Effector CD4-positive, alpha-beta T cell (primary cell): ENCODE data around the gene CAPN8.
A peak's percentile ranks its signal among the peaks of the same experiment; 100 is the strongest.
"Not testable (repeated sequence)": the region's sequence is repeated elsewhere in the genome, so short reads cannot be mapped to it uniquely, and the experiment has no call there.

Source experiments
- DNase-seq: peaks from one replicate; pipeline ENCODE4 v3.0.0-alpha.2; 2020

Gene CAPN8

GRCh38 chr1:223521150-223521549, 144.4 kb downstream of the CAPN8 start:
- DNase-seq, result no peak

- no peak for DNase-seq
Measured at GRCh38 chr1:223520200-223520599, 145.3 kb downstream of the CAPN8 start.

GRCh38 chr1:223519116-223519515, 146.4 kb downstream of the CAPN8 start:
- DNase-seq, result no peak

GRCh38 chr1:223518553-223518952, 146.9 kb downstream of the CAPN8 start:
- not testable (repeated sequence) for DNase-seq

GRCh38 chr1:223515926-223516325, 149.6 kb downstream of the CAPN8 start:
- DNase-seq, result no peak

GRCh38 chr1:223515421-223515820, 150.1 kb downstream of the CAPN8 start:
- peak; percentile 3 for DNase-seq

GRCh38 chr1:223514644-223515043, 150.9 kb downstream of the CAPN8 start:
- DNase-seq, result no peak

GRCh38 chr1:223513309-223513708, 152.2 kb downstream of the CAPN8 start:
- DNase-seq, result no peak

GRCh38 chr1:223512057-223512456, 153.4 kb downstream of the CAPN8 start:
- no peak for DNase-seq

GRCh38 chr1:223508796-223509195, 156.7 kb downstream of the CAPN8 start:
- DNase-seq, result no peak

GRCh38 chr1:223504741-223505140, 160.8 kb downstream of the CAPN8 start:
- DNase-seq, result no peak

GRCh38 chr1:223503348-223503747, 162.2 kb downstream of the CAPN8 start:
- no peak for DNase-seq

- no peak for DNase-seq
Measured at GRCh38 chr1:223500560-223501425, 164.7 kb downstream of the CAPN8 start.

- DNase-seq, result no peak
Measured at GRCh38 chr1:223496883-223497282, 168.6 kb downstream of the CAPN8 start.

- no peak for DNase-seq
Measured at GRCh38 chr1:223494926-223495645, 170.4 kb downstream of the CAPN8 start.

- DNase-seq, result no peak
Measured at GRCh38 chr1:223492044-223492443, 173.5 kb downstream of the CAPN8 start.
